Fibroblast of lung (primary cell): Measurements from ENCODE around the gene RPH3AL. TPM values are rescaled to one million over a fixed set of nuclear protein-coding genes. Genes with fewer than 3 reads are reported as not detected.

ENCODE experiments used
- DNase-seq, 2 donors: peaks; one replicate each; pipeline versions ENCODE4 v3.0.0 to v3.0.0-alpha.2; 2010; ENCODE audit warnings: low read depth in 2 of 2
- H2AFZ ChIP-seq: 2 replicates; pipeline ENCODE4 v1.5.1; 2012; ENCODE audit warnings: low read length, control low read depth, inconsistent platforms
- H3K27ac ChIP-seq: 2 replicates; pipeline ENCODE4 v1.5.1; 2011; ENCODE audit warnings: low read length, control low read depth; ENCODE audit not compliant: insufficient read depth
- H3K27me3 ChIP-seq: 2 replicates; pipeline ENCODE4 v1.5.1; 2011; ENCODE audit warnings: mild to moderate bottlenecking, low read length; ENCODE audit not compliant: control insufficient read depth, insufficient read depth
- H3K36me3 ChIP-seq: 2 replicates; pipeline ENCODE4 v1.5.1; 2011; ENCODE audit warnings: low read length; ENCODE audit not compliant: control insufficient read depth, insufficient read depth
- H3K4me1 ChIP-seq: 2 replicates; pipeline ENCODE4 v1.5.1; 2011; ENCODE audit warnings: low read length; ENCODE audit not compliant: control insufficient read depth, insufficient read depth; ENCODE audit errors: extremely low read depth
- H3K4me2 ChIP-seq: 2 replicates; pipeline ENCODE4 v1.5.1; 2011; ENCODE audit warnings: low read length, control low read depth; ENCODE audit not compliant: insufficient read depth; ENCODE audit errors: extremely low read depth
- H3K4me3 ChIP-seq, 4 experiments: fragments of 200-600 bp in 1 of 4; sonication (generic) in 1 of 4; replicated peaks in 1 of 4; 2 replicates each; pipeline ENCODE4 v1.5.1; 2011 to 2016; ENCODE audit warnings: low read length in 4 of 4, low read depth in 3 of 4, mild to moderate bottlenecking in 3 of 4, control low read depth in 2 of 4, inconsistent platforms in 1 of 4, mixed read lengths in 1 of 4; ENCODE audit not compliant: insufficient read depth in 1 of 4; ENCODE audit errors: control extremely low read depth in 1 of 4
- H3K79me2 ChIP-seq: 2 replicates; pipeline ENCODE4 v1.5.1; 2012; ENCODE audit warnings: mild to moderate bottlenecking, low read length, inconsistent platforms; ENCODE audit not compliant: control insufficient read depth, insufficient read depth
- H3K9ac ChIP-seq: 2 replicates; pipeline ENCODE4 v1.5.1; 2011; ENCODE audit warnings: mild to moderate bottlenecking, low read length, control low read depth; ENCODE audit not compliant: insufficient read depth
- H3K9me3 ChIP-seq: 2 replicates; pipeline ENCODE4 v1.5.1; 2012; ENCODE audit warnings: low read depth, low read length; ENCODE audit not compliant: control insufficient read depth, insufficient read depth
- H4K20me1 ChIP-seq: 2 replicates; pipeline ENCODE4 v1.5.1; 2011; ENCODE audit warnings: low read length; ENCODE audit not compliant: control insufficient read depth, insufficient read depth; ENCODE audit errors: extremely low read depth
- EZH2 ChIP-seq: IDR thresholded peaks from 2 replicates; pipeline ENCODE4 v1.5.1; 2012; ENCODE audit warnings: low read length, control low read depth, mild to moderate bottlenecking; ENCODE audit errors: missing control alignments
- polyA plus RNA-seq, 2 donors: library from polyadenylated mRNA; depleted of rRNA in 1 of 2; stranded (reverse) in 1 of 2; unstranded in 1 of 2; fragments of >200 nt; gene quantifications; 2 replicates each; pipeline ENCODE4 v1.2.1, GENCODE V29; 2011 to 2012; ENCODE audit warnings: missing spikeins in 1 of 2
- total RNA-seq: library from RNA; depleted of rRNA; stranded (reverse); fragments of >200 nt; gene quantifications from 2 replicates; pipeline ENCODE4 v1.2.1, GENCODE V29; 2014
- TF ChIP-seq, protein P1 (sequence below), 2 donors: IDR thresholded peaks in 1 of 2; conservative IDR thresholded peaks in 1 of 2; 1 replicate in 1 of 2; 2 replicates in 1 of 2; pipeline ENCODE4 v1.5.1; 2011 to 2012; ENCODE audit warnings: low read length in 2 of 2, control low read depth in 1 of 2, inconsistent platforms in 1 of 2, low read depth in 1 of 2, mild to moderate bottlenecking in 1 of 2

Gene RPH3AL
- total and polyA plus RNA-seq, 2 donors (not counting 1 experiment from before 2014, with no cell fraction given) = 0.49 to 3.0 TPM

DNA sequence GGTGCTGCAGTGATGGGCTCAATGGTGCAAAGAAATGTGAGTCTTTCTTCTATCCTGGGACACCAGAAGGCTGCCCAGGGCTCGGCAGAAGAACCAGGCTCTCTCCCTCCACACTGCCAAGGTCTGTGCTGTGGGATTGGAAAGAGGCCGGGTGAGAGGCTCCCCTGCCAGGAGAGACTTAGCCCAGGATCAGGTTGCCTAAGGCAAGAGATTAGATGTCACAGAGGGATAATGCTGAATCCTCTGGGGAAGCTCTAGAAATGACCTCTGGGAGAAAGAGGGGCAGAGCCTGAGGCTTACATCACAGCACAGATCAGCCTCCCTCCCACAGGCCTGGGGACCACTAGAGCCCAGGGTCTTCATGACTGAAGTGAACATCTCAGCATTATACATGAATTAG is 165.5 kb downstream of the RPH3AL start:
- Histone ChIP-seq H3K36me3 (no peaks in the 10 kb centered on the region), H3K4me3 (no peak overlapping the region), H3K4me1 (no peaks in the 10 kb centered on the region), H3K27me3 (peaks cover 8% of the 10 kb centered on the region), H3K9me3 (no peaks in the 10 kb centered on the region), H4K20me1 (no peaks in the 10 kb centered on the region), H3K9ac (no peak overlapping the region), H3K79me2 (no peaks in the 10 kb centered on the region), H2AFZ (no peak overlapping the region), H3K4me2 (no peak overlapping the region), H3K27ac (no peak overlapping the region)
- no peak for DNase-seq
- TF ChIP-seq EZH2 = no peak
- TF ChIP-seq, protein P1, sequence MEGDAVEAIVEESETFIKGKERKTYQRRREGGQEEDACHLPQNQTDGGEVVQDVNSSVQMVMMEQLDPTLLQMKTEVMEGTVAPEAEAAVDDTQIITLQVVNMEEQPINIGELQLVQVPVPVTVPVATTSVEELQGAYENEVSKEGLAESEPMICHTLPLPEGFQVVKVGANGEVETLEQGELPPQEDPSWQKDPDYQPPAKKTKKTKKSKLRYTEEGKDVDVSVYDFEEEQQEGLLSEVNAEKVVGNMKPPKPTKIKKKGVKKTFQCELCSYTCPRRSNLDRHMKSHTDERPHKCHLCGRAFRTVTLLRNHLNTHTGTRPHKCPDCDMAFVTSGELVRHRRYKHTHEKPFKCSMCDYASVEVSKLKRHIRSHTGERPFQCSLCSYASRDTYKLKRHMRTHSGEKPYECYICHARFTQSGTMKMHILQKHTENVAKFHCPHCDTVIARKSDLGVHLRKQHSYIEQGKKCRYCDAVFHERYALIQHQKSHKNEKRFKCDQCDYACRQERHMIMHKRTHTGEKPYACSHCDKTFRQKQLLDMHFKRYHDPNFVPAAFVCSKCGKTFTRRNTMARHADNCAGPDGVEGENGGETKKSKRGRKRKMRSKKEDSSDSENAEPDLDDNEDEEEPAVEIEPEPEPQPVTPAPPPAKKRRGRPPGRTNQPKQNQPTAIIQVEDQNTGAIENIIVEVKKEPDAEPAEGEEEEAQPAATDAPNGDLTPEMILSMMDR (conservative IDR thresholded peaks at IDR 0.05 in 1 of 2, IDR thresholded peaks at IDR 0.05 in 1 of 2; ENCODE audit: low read depth in 1 of 2, low read length in 2 of 2) = no peak

DNA sequence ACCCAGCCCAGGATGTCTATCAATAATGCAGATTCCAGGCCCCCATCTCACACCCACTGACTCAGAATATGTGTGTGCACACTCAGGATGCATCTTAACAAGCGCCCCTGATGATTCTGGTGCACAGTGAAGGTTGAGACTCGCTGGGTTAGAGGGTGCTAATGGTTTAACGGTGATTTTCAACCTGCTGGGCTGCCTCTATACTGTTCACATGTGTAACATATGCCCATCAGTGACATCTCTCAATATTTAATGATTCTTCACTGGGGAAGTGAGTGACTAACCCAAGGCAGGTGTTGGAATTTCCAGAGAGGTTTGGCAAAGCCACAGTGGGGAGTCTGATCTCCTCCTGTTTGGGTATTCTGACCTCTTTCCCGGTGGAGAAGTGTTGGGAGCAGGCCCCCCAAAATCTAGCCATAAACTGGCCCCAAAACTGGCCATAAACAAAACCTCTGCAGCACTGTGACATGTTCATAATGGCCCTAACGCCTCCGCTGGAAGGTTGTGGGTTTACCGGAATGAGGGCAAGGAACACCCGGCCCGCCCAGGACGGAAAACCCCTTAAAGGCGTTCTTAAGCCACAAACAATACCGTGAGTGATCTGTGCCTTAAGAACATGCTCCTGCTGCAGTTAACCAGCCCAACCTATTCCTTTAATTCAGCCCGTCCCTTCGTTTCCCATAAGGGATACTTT is 167.0 kb downstream of the RPH3AL start:
- Histone ChIP-seq H3K27me3 (peaks cover 13% of the 10 kb centered on the region), H3K4me1 (no peaks in the 10 kb centered on the region), H3K9me3 (no peaks in the 10 kb centered on the region), H3K9ac (no peak overlapping the region), H3K79me2 (no peaks in the 10 kb centered on the region), H3K36me3 (no peaks in the 10 kb centered on the region), H3K4me2 (no peak overlapping the region), H4K20me1 (no peaks in the 10 kb centered on the region), H3K4me3 (no peak overlapping the region), H3K27ac (no peak overlapping the region), H2AFZ (no peak overlapping the region)
- TF ChIP-seq, protein P1 (conservative IDR thresholded peaks at IDR 0.05 in 1 of 2, IDR thresholded peaks at IDR 0.05 in 1 of 2; ENCODE audit: low read depth in 1 of 2, low read length in 2 of 2) = no peak
- TF ChIP-seq EZH2 = no peak
- no peak for DNase-seq

DNA sequence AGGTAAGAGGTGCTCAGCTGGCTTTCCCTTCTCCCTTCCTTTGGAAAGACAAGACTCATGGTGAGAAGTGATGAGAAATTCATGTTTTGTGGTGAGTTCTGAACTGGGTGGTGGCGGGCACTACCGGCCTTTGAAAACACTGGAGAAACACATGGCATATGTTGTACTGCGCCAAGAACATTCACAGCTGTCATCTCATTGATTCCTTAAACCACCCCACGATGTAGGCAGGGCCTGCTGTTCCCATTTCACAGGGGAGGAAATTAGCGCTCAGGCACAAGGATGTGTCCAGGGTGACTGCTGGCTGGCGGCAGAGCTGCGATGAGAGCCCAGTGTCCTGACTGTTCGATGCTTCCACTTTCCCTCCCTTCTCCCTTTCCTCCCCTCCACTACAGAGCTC is 169.6 kb downstream of the RPH3AL start:
- no peak for TF ChIP-seq EZH2
- TF ChIP-seq, protein P1 (conservative IDR thresholded peaks at IDR 0.05 in 1 of 2, IDR thresholded peaks at IDR 0.05 in 1 of 2; ENCODE audit: low read depth in 1 of 2, low read length in 2 of 2) = no peak
- H3K27me3 ChIP-seq = peaks cover 19% of the 10 kb centered on the region

More for the DNA sequence above, 169.6 kb downstream of the RPH3AL start:
- Histone ChIP-seq H3K4me1 (no peaks in the 10 kb centered on the region), H3K27ac (no peak overlapping the region), H3K4me3 (no peak overlapping the region), H3K36me3 (no peaks in the 10 kb centered on the region), H2AFZ (no peak overlapping the region), H3K4me2 (no peak overlapping the region), H3K9ac (no peak overlapping the region), H4K20me1 (no peaks in the 10 kb centered on the region), H3K9me3 (no peaks in the 10 kb centered on the region), H3K79me2 (no peaks in the 10 kb centered on the region)
- DNase-seq = no peak
